22Rv1 (cell line): ENCODE data around the gene NCOA1.

Experiments
- H3K27ac ChIP-seq: fragments of 450-650 bp; 2 replicates; pipeline ENCODE4 v1.5.1; 2017
- CTCF ChIP-seq: fragments of 450-650 bp; IDR thresholded peaks from 2 replicates; pipeline ENCODE4 v1.5.1; 2017; ENCODE audit warnings: mild to moderate bottlenecking
- ZFX ChIP-seq: fragments of 450-650 bp; IDR thresholded peaks from 2 replicates; pipeline ENCODE4 v1.6.1; 2017; ENCODE audit warnings: antibody characterized with exemption, borderline replicate concordance

The NCOA1 gene

GRCh38 chr2:24756789-24757188, 265.7 kb downstream of the NCOA1 start:
- TF ChIP-seq CTCF = no peak
- TF ChIP-seq ZFX = no peak

GRCh38 chr2:24761866-24762265, 270.8 kb downstream of the NCOA1 start:
- TF ChIP-seq ZFX (no peak), CTCF (no peak)
- H3K27ac ChIP-seq = no peak overlapping the region

More at GRCh38 chr2:24756789-24757188, 265.7 kb downstream of the NCOA1 start:
- no peak overlapping the region for H3K27ac ChIP-seq

DNA sequence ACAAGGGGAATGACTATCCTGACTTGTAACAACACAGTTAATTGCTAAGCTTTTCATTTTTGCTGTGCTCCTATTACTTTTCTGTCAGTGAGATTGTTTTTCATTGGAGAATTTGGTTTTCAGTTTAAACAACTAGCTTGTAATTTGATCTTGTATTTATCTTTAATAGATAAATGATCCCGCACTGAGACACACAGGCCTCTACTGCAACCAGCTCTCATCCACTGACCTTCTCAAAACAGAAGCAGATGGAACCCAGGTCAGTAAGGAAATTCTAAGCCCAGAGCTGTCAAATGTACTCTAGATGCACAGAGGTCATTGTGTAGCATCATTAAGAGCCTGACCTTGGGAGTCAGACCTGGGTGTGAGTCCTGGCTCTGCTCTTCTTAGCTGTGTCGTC, 271.5 kb downstream of the NCOA1 start:
- no peak for TF ChIP-seq ZFX
- no peak for TF ChIP-seq CTCF
- no peak overlapping the region for H3K27ac ChIP-seq

GRCh38 chr2:24763843-24764242, 272.8 kb downstream of the NCOA1 start:
- TF ChIP-seq ZFX (no peak), CTCF (no peak)
- H3K27ac ChIP-seq = no peak overlapping the region

DNA sequence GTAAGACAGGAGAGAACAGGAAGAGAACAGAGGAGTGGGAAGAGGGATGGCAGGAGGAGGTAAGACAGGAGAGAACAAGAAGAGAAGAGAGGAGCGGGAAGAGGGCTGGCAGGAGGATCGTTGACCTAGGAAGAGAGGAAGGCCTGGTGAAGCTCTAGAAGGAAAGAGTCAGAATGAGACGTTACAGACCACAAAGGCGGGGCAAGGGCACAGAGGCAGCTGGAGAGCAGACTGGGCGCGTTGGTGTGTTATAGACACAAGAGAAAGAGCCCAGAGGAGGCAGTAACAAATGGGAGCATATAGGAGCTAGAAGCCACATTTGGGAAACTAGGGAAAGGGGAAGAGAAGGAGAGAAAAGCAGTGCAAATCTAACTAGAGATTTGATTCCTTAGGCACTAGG, 275.6 kb downstream of the NCOA1 start:
- no peak overlapping the region for H3K27ac ChIP-seq
- no peak for TF ChIP-seq CTCF
- TF ChIP-seq ZFX = no peak

GRCh38 chr2:24768013-24768412, 277.0 kb downstream of the NCOA1 start:
- no peak for TF ChIP-seq ZFX
- TF ChIP-seq CTCF = no peak
- H3K27ac ChIP-seq = no peak overlapping the region

GRCh38 chr2:24768601-24769000, 277.5 kb downstream of the NCOA1 start:
- no peak overlapping the region for H3K27ac ChIP-seq
- TF ChIP-seq ZFX (no peak), CTCF (no peak)
